K562 (cell line): ENCODE data around the gene CASR. TPM values are rescaled to one million over a fixed set of nuclear protein-coding genes. Genes with fewer than 3 reads are reported as not detected.
A peak's percentile ranks its signal among the peaks of the same experiment; 100 is the strongest.

ENCODE experiments used
- ATAC-seq: fragments of 200-7000 bp; cut with Tn5 transposase; 3 replicates; pipeline ENCODE4 v1.9.1; 2020; ENCODE audit warnings: moderate library complexity
- BruUV-seq: library from RNA; stranded (reverse); fragments of 400-500 nt; replicated peaks from 2 replicates; lab custom pipeline; 2021; lab: Mats Ljungman, UMichigan
- CTCF ChIA-PET: fragments of 300-600 bp; formaldehyde crosslinking; extraction: SDS; loops from one replicate; lab custom pipeline; 2021; ENCODE audit warnings: low intra/inter-chr PET ratio; lab: Yijun Ruan, JAX
- POLR2A ChIA-PET: fragments of 300-600, 350-650 bp; sonication (Branson Sonifier 250); formaldehyde crosslinking; extraction: SDS; loops from one replicate; lab custom pipeline; 2021; ENCODE audit warnings: antibody characterized with exemption, inconsistent platforms; lab: Yijun Ruan, JAX
- DNase-seq, 4 experiments: peaks; one replicate each; pipeline versions ENCODE4 v3.0.0 to v3.0.0-alpha.2; 2011 to 2018; ENCODE audit warnings: low spot score in 3 of 4, mixed read lengths in 3 of 4; ENCODE audit errors: extremely low read depth in 1 of 4
- FAIRE-seq: peaks from 2 replicates; lab custom pipeline; 2011; peaks lifted over from hg19 to GRCh38; lab: Jason Lieb, UNC
- H2AFZ ChIP-seq: 2 replicates; pipeline ENCODE4 v1.6.0; 2011; ENCODE audit warnings: low read depth, low read length, control low read depth, inconsistent platforms
- H3K27ac ChIP-seq: fragments of 200-600 bp; 3 replicates; pipeline ENCODE4 v1.8.0; 2011; ENCODE audit warnings: low read depth, mild to moderate bottlenecking, control low read depth, inconsistent platforms, low read length, moderate library complexity, mixed read lengths; ENCODE audit errors: extremely low read depth
- H3K27me3 ChIP-seq, 2 experiments: fragments of 300-600 bp in 1 of 2; 2 replicates in 1 of 2; 3 replicates in 1 of 2; pipeline versions ENCODE4 v1.6.0 to v1.8.0; 2011; ENCODE audit warnings: inconsistent platforms in 2 of 2, low read length in 2 of 2, mild to moderate bottlenecking in 1 of 2, mixed read lengths in 1 of 2, moderate library complexity in 1 of 2; ENCODE audit not compliant: control insufficient read depth in 2 of 2, insufficient read depth in 2 of 2
- H3K36me3 ChIP-seq: fragments of 300-600 bp; 3 replicates; pipeline ENCODE4 v1.8.0; 2011; ENCODE audit warnings: mild to moderate bottlenecking, low read length, inconsistent platforms; ENCODE audit not compliant: control insufficient read depth, insufficient read depth
- H3K4me1 ChIP-seq, 2 experiments: fragments of 200-600 bp in 1 of 2; replicated peaks in 1 of 2; 2 replicates in 1 of 2; 3 replicates in 1 of 2; pipeline versions ENCODE4 v1.5.1 to v1.8.0; 2011; ENCODE audit warnings: inconsistent platforms in 2 of 2, low read length in 2 of 2, mild to moderate bottlenecking in 1 of 2, mixed read lengths in 1 of 2, moderate library complexity in 1 of 2; ENCODE audit not compliant: control insufficient read depth in 2 of 2, insufficient read depth in 2 of 2
- H3K4me2 ChIP-seq: 2 replicates; pipeline ENCODE4 v1.6.1; 2011; ENCODE audit warnings: low read length, control low read depth, inconsistent platforms, mixed read lengths; ENCODE audit not compliant: insufficient read depth
- H3K4me3 ChIP-seq: fragments of 200-600 bp; sonication (generic), shearing (Covaris generic); 2 replicates; pipeline ENCODE4 v1.5.1; 2016; ENCODE audit warnings: control low read depth, inconsistent platforms
- H3K79me2 ChIP-seq: fragments of 200-600 bp; 3 replicates; pipeline ENCODE4 v1.8.0; 2011; ENCODE audit warnings: low read length, inconsistent platforms; ENCODE audit not compliant: control insufficient read depth, insufficient read depth
- H3K9ac ChIP-seq, 2 experiments: 2 replicates each; pipeline versions ENCODE4 v1.6.0 to v1.6.1; 2011; ENCODE audit warnings: low read depth in 2 of 2, low read length in 2 of 2, control low read depth in 1 of 2, inconsistent platforms in 1 of 2, mild to moderate bottlenecking in 1 of 2, mixed read lengths in 1 of 2; ENCODE audit not compliant: insufficient read depth in 1 of 2
- H3K9me1 ChIP-seq: one replicate; pipeline ENCODE4 v1.6.0; 2011; ENCODE audit warnings: inconsistent platforms, mild to moderate bottlenecking, low read length, moderate library complexity; ENCODE audit not compliant: control insufficient read depth, insufficient read depth
- H3K9me3 ChIP-seq: replicated peaks from 2 replicates; pipeline ENCODE4 v1.5.1; 2011; ENCODE audit warnings: low read depth, low read length, inconsistent platforms; ENCODE audit not compliant: control insufficient read depth, insufficient read depth
- H4K20me1 ChIP-seq: replicated peaks from 2 replicates; pipeline ENCODE4 v1.6.1; 2011; ENCODE audit warnings: low read length, inconsistent platforms, mixed read lengths; ENCODE audit not compliant: control insufficient read depth, insufficient read depth
- C11orf30 ChIP-seq: fragments of 450-650 bp; IDR thresholded peaks from 2 replicates; pipeline ENCODE4 v1.6.1; 2016; ENCODE audit warnings: low read depth, mild to moderate bottlenecking
- JUNB ChIP-seq: fragments of 450-650 bp; formaldehyde crosslinking; conservative IDR thresholded peaks from 2 replicates; pipeline ENCODE4 v1.4.0; 2020; ENCODE audit warnings: mild to moderate bottlenecking
- MAFF ChIP-seq: IDR thresholded peaks from 2 replicates; pipeline ENCODE4 v1.6.1; 2012; ENCODE audit warnings: low read length, improper control_type of control experiment
- MAFG ChIP-seq: fragments of 450-650 bp; conservative IDR thresholded peaks from 2 replicates; pipeline ENCODE4 v1.6.1; 2016; ENCODE audit warnings: missing genetic modification characterization, missing compliant biosample characterization
- MAFK ChIP-seq: IDR thresholded peaks from 2 replicates; pipeline ENCODE4 v1.6.1; 2011; ENCODE audit warnings: low read length, improper control_type of control experiment
- PHF8 ChIP-seq: fragments of 200-600 bp; sonication (generic); IDR thresholded peaks from 2 replicates; pipeline ENCODE4 v1.6.1; 2012; ENCODE audit warnings: mixed run types, mild to moderate bottlenecking, inconsistent platforms, low read length, moderate library complexity, borderline replicate concordance
- ZNF316 ChIP-seq: fragments of 450-650 bp; IDR thresholded peaks from 2 replicates; pipeline ENCODE4 v1.6.1; 2016
- ZNF584 ChIP-seq: fragments of 200-800 bp; sonication (Bioruptor generic); IDR thresholded peaks from 2 replicates; pipeline ENCODE4 v1.6.1; 2016; ENCODE audit warnings: low read depth, mild to moderate bottlenecking, missing genetic modification characterization, missing compliant biosample characterization
- WGBS: fragments of 100-300 bp; shearing (Covaris generic); methylation state at CpG from one replicate; pipeline ENCODE4 v1.1.6; 2016; ENCODE audit warnings: low coverage, mixed read lengths; ENCODE audit not compliant: insufficient coverage; ENCODE audit errors: missing lambda C conversion rate; 5-methylcytosine and 5-hydroxymethylcytosine counted together
- in situ Hi-C: fragments of 300-500 bp; cut with MboI; formaldehyde crosslinking; loops from 4 replicates; pipeline ENCODE4 v1.15.0; 2018; ENCODE audit warnings: inconsistent platforms, mixed read lengths
- intact Hi-C: fragments of 100-400 bp; cut with micrococcal nuclease; formaldehyde crosslinking; loops from 2 replicates; pipeline ENCODE4 v1.14.2; 2022
- polyA plus RNA-seq, 8 experiments: library from polyadenylated mRNA; depleted of rRNA in 4 of 8; stranded (reverse) in 5 of 8; unstranded in 3 of 8; fragments of >200 nt; fragmentation: Nextera tagmentation in 2 of 8; fragmentation: Illumina TruSeq in 1 of 8; extraction: Ambion mirVana in 2 of 8; extraction: Trizol in 1 of 8; gene quantifications; 2 replicates each; pipeline versions ENCODE4 v1.2.1 to v1.2.3, GENCODE V29; 2011 to 2014; ENCODE audit warnings: inconsistent platforms in 1 of 8, missing spikeins in 1 of 8
- total RNA-seq, 7 experiments: library from RNA; depleted of rRNA in 6 of 7; stranded (reverse); fragments of >200 nt in 6 of 7; fragmentation: Illumina TruSeq in 2 of 7; extraction: Trizol in 2 of 7; gene quantifications; 2 replicates each; pipeline versions ENCODE4 v1.2.1 to v1.2.3, GENCODE V29; 2011 to 2021; ENCODE audit warnings: low replicate concordance in 1 of 7

Gene CASR
- total and polyA plus RNA-seq, 9 of the 15 experiments (the other 6 are each of a cell fraction or from before 2014, with no cell fraction given), result not detected

DNA sequence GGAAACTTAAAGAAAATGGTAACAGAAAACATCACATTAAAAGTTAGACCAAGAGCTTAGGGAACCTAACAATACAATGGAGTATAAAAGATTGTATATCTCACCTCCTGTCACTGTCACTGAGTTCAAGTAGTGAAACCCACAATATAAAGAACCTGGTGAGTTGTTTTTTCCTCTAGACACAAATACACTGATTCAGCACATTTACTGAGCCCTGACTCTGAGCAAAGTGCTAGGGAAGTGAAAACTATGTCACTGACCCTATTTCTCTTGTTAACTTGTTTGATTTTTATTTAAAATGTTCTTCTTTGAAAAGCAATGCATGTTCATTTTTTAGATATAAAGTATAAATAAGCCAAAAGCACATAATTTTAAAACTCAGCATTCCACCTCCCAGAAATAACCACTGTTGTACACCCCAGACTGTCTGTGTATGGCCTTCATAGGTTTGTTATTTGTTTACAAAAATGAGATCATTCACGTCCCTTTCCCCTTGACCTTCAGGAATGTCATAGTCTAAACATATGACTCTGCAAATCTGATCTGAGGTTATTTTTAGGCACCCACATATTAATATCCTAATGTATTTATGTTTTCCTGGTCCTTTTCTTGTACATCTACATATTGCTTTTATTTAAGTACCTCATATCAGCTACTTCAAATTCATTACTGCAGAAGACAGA, 72.4 kb downstream of the CASR start:
- ChIA-PET CTCF (no interaction called here), POLR2A (no interaction called here)
- no peak overlapping the region for H3K4me2 ChIP-seq
- no peak overlapping the region for H3K4me3 ChIP-seq
- FAIRE-seq, result no peak
- TF ChIP-seq MAFG (peak; percentile 66; the same call in 1 of the 2 replicates), MAFK (peak; percentile 48; the same call in 1 of the 2 replicates), JUNB (no peak), MAFF (peak; percentile 53), PHF8 (no peak), ZNF316 (peak; percentile 78), ZNF584 (CRISPR knock-in tag) (no peak), C11orf30 (peak; percentile 70)
- no TSS peak for BruUV-seq
- in situ Hi-C loops (no loop called here), intact Hi-C loops (no loop called here)
- no peak for ATAC-seq
- H3K9ac ChIP-seq, result no peak overlapping the region
- no peak for DNase-seq
- no peak overlapping the region for H3K27ac ChIP-seq
- H3K36me3 ChIP-seq, result no peaks in the 10 kb centered on the region
- no peaks in the 10 kb centered on the region for H3K4me1 ChIP-seq
- no peaks in the 10 kb centered on the region for H3K79me2 ChIP-seq
- peaks cover 0 to 4% of the 10 kb centered on the region in 2 experiments; a peak in 2 of 5 replicates for H3K27me3 ChIP-seq
- no peaks in the 10 kb centered on the region for H4K20me1 ChIP-seq
- no peak overlapping the region for H2AFZ ChIP-seq
- 0% methylated on average over 1 of the region's 1 CpG for WGBS
- no peaks in the 10 kb centered on the region for H3K9me3 ChIP-seq
- H3K9me1 ChIP-seq, result no peaks in the 10 kb centered on the region
